GM18511 (cell line): ENCODE results near the gene ATP10A.

ENCODE experiments used
- ATAC-seq: cut with Tn5 transposase; IDR thresholded peaks from one replicate; pipeline ENCODE4 v1.9.1; 2021; ENCODE audit warnings: mild to moderate bottlenecking, moderate library complexity; ENCODE audit not compliant: unreplicated experiment

ATP10A gene

GRCh38 chr15:25797035-25797434 is 66.1 kb downstream of the ATP10A start:
- no peak for ATAC-seq

GRCh38 chr15:25796395-25796794 is 66.7 kb downstream of the ATP10A start:
- ATAC-seq, result no peak

- ATAC-seq, result no peak
Observed at GRCh38 chr15:25795712-25796111, 67.4 kb downstream of the ATP10A start.

GRCh38 chr15:25795061-25795460 is 68.1 kb downstream of the ATP10A start:
- no peak for ATAC-seq

GRCh38 chr15:25793354-25794050 is 69.6 kb downstream of the ATP10A start:
- ATAC-seq, result no peak

GRCh38 chr15:25792128-25792527 is 71.0 kb downstream of the ATP10A start:
- no peak for ATAC-seq

GRCh38 chr15:25790000-25790660 is 73.0 kb downstream of the ATP10A start:
- ATAC-seq, result no peak

GRCh38 chr15:25789616-25789999 is 73.5 kb downstream of the ATP10A start:
- ATAC-seq, result no peak

GRCh38 chr15:25789211-25789610 is 73.9 kb downstream of the ATP10A start:
- no peak for ATAC-seq

GRCh38 chr15:25787855-25788520 is 75.1 kb downstream of the ATP10A start:
- ATAC-seq, result no peak

- ATAC-seq, result no peak
Observed at GRCh38 chr15:25787381-25787780, 75.7 kb downstream of the ATP10A start.

GRCh38 chr15:25786040-25786439 is 77.1 kb downstream of the ATP10A start:
- ATAC-seq, result no peak

GRCh38 chr15:25785641-25786025 is 77.5 kb downstream of the ATP10A start:
- no peak for ATAC-seq

GRCh38 chr15:25784876-25785640 is 78.1 kb downstream of the ATP10A start:
- no peak for ATAC-seq

- no peak for ATAC-seq
Observed at GRCh38 chr15:25783607-25784540, 79.3 kb downstream of the ATP10A start.

GRCh38 chr15:25783134-25783533 is 80.0 kb downstream of the ATP10A start:
- ATAC-seq, result no peak

- no peak for ATAC-seq
Observed at GRCh38 chr15:25780479-25781255, 82.5 kb downstream of the ATP10A start.

- no peak for ATAC-seq
Observed at GRCh38 chr15:25778161-25778560, 85.0 kb downstream of the ATP10A start.

GRCh38 chr15:25777037-25777436 is 86.1 kb downstream of the ATP10A start:
- ATAC-seq, result no peak
